Measurements from ENCODE around the gene SMOC2. TPM values are rescaled to one million over a fixed set of nuclear protein-coding genes. Genes with fewer than 3 reads are reported as not detected.
"Not testable (repeated sequence)": the region's sequence is repeated elsewhere in the genome, so short reads cannot be mapped to it uniquely, and the experiment has no call there.

SMOC2 gene
- total RNA-seq, 1 donor from 2014 or later, result not detected

DNA sequence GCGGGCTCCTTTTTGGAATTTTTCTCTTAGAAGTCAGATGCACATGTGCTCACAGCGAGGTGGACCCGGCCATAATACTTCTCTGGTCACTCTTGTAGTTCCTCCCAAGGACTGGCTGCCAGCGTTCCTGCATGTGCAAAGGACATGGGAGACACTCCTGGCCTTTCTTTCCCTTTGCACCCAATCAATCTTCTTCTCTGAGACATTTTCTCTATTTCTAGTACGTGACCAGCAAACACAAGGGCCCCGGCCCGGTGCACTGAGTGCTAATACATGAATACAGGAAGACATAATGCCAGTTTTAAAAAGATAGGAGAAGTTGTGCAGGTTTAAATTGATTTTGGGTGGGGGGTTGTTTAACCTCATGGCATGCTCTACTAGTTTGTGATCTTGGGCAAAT, 233.6 kb downstream of the SMOC2 start:
- H3K36me3 ChIP-seq (ENCODE audit: control insufficient read depth, insufficient read depth, low read length), result no peaks in the 10 kb centered on the region
- TF ChIP-seq, protein P1, sequence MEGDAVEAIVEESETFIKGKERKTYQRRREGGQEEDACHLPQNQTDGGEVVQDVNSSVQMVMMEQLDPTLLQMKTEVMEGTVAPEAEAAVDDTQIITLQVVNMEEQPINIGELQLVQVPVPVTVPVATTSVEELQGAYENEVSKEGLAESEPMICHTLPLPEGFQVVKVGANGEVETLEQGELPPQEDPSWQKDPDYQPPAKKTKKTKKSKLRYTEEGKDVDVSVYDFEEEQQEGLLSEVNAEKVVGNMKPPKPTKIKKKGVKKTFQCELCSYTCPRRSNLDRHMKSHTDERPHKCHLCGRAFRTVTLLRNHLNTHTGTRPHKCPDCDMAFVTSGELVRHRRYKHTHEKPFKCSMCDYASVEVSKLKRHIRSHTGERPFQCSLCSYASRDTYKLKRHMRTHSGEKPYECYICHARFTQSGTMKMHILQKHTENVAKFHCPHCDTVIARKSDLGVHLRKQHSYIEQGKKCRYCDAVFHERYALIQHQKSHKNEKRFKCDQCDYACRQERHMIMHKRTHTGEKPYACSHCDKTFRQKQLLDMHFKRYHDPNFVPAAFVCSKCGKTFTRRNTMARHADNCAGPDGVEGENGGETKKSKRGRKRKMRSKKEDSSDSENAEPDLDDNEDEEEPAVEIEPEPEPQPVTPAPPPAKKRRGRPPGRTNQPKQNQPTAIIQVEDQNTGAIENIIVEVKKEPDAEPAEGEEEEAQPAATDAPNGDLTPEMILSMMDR (IDR thresholded peaks at IDR 0.05; ENCODE audit: insufficient read depth, low read length, poor library complexity, severe bottlenecking), result no peak
- no peak for DNase-seq (ENCODE audit: low read depth)
- H3K4me3 ChIP-seq (ENCODE audit: low read depth, low read length), result no peak overlapping the region
- no peaks in the 10 kb centered on the region for H3K27me3 ChIP-seq (ENCODE audit: control insufficient read depth, insufficient read depth, low read length)

DNA sequence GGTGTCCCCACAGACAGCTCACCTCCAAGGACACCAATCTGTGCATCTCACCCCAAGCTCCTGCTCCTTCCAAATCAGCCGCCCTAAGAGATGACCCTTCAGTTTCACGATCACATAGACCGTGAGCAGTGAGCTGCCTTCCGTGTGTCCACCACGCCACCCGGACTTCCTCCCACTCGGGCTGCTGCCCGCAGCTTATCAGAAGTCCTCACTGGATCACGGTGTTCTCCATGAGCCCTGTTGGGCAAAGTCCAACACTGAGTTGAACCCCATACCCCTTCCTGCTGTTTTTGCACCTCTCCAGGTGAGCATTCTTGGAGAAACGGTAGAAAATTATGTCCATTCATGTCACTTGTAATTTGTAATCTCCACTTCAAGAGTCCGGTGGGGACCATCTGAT, 234.4 kb downstream of the SMOC2 start:
- H3K4me3 ChIP-seq (ENCODE audit: low read depth, low read length), result no peak overlapping the region
- H3K36me3 ChIP-seq (ENCODE audit: control insufficient read depth, insufficient read depth, low read length), result no peaks in the 10 kb centered on the region
- H3K27me3 ChIP-seq (ENCODE audit: control insufficient read depth, insufficient read depth, low read length), result no peaks in the 10 kb centered on the region
- TF ChIP-seq, protein P1 (IDR thresholded peaks at IDR 0.05; ENCODE audit: insufficient read depth, low read length, poor library complexity, severe bottlenecking), result no peak
- DNase-seq (ENCODE audit: low read depth), result no peak

DNA sequence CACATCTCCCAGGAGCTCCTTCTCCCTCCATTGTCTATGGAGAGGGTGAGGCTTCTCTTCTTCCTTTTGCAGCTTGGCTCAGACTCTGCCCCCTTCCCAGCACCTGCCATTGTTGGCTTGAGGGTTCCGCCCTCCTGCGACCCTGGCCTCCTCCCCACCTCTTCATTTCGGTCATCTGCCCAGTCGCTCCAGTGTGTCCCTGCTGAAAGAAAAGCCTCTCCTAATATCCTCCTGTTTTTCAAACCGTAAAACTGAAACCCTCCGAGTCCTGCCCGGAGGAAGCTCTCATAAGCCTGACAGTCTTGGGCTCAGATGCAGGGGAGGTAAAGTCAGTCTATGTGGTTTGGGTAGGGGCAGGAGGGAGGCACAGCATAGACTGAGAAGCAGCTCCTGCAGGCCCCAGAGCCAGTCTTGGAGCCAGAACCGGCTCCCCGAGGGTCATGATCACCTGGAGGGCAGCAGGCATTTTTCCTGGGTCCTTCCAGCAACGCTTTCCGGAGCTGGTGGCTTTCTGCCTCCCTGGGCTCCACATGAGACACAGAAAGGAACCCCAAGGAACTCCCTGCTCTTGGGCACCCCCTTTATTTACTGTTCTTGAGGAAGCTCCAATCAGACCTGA, 235.1 kb downstream of the SMOC2 start:
- Histone ChIP-seq H3K36me3 (ENCODE audit: control insufficient read depth, insufficient read depth, low read length) (no peaks in the 10 kb centered on the region), H3K27me3 (ENCODE audit: control insufficient read depth, insufficient read depth, low read length) (no peaks in the 10 kb centered on the region), H3K4me3 (ENCODE audit: low read depth, low read length) (no peak overlapping the region)
- DNase-seq (ENCODE audit: low read depth), result no peak
- TF ChIP-seq, protein P1 (IDR thresholded peaks at IDR 0.05; ENCODE audit: insufficient read depth, low read length, poor library complexity, severe bottlenecking), result no peak

DNA sequence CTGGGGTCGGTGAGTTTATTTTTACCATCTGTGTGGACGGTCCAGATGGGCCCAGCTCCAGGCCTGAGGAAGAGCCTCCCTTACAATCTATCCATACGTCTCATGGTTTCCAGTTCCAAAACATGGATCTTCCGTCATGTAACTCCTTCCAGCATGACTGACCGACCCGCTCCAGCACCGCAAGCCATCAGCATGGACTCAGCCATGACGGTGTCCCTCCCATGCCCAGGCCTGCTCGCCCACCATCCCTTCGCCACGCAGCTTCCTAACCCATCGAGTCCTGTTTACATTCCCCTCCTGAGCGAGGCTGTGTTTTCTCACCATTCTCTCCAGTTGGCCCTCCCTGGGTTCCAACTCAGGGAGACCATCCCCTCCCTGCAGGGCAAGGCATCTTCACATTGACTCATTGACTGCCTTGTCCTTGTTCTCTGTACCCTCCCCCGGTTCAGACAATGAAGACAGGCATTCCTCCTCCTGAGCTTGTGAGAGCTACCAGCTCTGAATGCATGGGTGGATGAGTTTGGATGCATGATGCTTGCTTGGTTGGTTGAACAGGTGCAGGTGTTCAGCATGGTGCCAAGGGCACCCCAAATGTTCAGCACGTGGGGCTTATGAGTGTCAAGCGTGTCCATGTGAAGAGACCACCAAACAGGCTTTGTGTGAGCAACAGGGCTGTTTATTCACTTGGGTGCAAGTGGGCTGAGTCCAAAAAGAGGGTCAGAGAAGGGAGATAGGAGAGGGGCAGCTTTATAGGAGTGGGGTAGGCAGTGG, 235.8 kb downstream of the SMOC2 start:
- Histone ChIP-seq H3K27me3 (ENCODE audit: control insufficient read depth, insufficient read depth, low read length) (no peaks in the 10 kb centered on the region), H3K36me3 (ENCODE audit: control insufficient read depth, insufficient read depth, low read length) (no peaks in the 10 kb centered on the region), H3K4me3 (ENCODE audit: low read depth, low read length) (no peak overlapping the region)
- peak; percentile 26 for DNase-seq (ENCODE audit: low read depth)
- TF ChIP-seq, protein P1 (IDR thresholded peaks at IDR 0.05; ENCODE audit: insufficient read depth, low read length, poor library complexity, severe bottlenecking), result no peak

DNA sequence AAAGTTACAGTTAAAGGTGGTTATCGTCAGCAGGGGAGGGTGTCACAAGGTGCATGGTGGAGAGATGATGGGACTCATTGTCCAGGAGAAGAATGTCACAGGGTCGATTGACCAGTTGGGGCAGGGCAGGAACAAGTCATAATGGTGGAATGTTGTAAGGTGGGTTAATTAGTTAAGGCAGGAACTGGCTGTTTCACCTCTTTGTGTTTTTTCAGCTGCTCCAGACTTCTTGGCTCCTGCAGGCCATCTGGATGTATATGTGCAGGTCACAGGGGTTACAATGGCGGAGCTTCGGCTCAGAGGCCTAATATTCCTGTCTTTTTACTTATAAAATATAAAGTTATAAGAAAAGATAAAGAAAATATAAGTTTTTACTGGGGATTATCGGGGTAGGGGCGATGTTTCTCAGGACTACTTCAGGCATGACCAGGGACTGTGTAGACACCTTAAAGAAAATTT, 236.4 kb downstream of the SMOC2 start:
- H3K36me3 ChIP-seq (ENCODE audit: control insufficient read depth, insufficient read depth, low read length); H3K4me3 ChIP-seq (ENCODE audit: low read depth, low read length); H3K27me3 ChIP-seq (ENCODE audit: control insufficient read depth, insufficient read depth, low read length): not testable (repeated sequence)
- peak; percentile 50 for DNase-seq (ENCODE audit: low read depth)

DNA sequence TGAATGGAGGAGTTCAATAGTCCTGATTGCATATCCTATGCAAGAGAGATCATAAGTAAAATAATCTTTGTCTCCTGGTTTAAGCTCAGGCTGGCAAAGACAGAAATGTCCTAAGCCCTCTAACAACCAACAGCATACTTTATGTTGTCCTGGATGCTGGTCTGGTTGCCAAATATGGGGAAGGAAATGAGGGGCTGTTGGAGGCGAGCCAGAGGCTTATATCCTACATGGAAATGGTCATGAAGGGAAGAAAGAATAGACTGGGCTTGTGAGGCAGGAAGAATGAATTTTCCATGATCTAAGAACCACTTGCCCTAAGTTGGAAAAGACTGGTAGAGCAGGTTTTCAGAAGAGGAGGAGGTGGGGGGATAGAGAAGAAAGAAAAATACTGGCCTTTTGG, 237.1 kb downstream of the SMOC2 start:
- Histone ChIP-seq H3K27me3 (ENCODE audit: control insufficient read depth, insufficient read depth, low read length) (no peaks in the 10 kb centered on the region), H3K36me3 (ENCODE audit: control insufficient read depth, insufficient read depth, low read length) (no peaks in the 10 kb centered on the region), H3K4me3 (ENCODE audit: low read depth, low read length) (no peak overlapping the region)
- no peak for DNase-seq (ENCODE audit: low read depth)
- TF ChIP-seq, protein P1 (IDR thresholded peaks at IDR 0.05; ENCODE audit: insufficient read depth, low read length, poor library complexity, severe bottlenecking), result no peak

Measured in kidney epithelial cell (primary cell).